AG04450 (cell line): ENCODE results near the gene THBS2. TPM values are rescaled to one million over a fixed set of nuclear protein-coding genes. Genes with fewer than 3 reads are reported as not detected.

Source experiments
- CTCF ChIA-PET: fragments of 300-600, 350-600 bp; formaldehyde crosslinking; extraction: SDS; loops from one replicate; lab custom pipeline; 2022; ENCODE audit warnings: antibody characterized with exemption, inconsistent platforms; lab: Charles Lee
- POLR2A ChIA-PET: fragments of 350-600 bp; formaldehyde crosslinking; extraction: SDS; loops from one replicate; lab custom pipeline; 2021; ENCODE audit warnings: antibody characterized with exemption, inconsistent platforms; lab: Yijun Ruan, JAX
- DNase-seq: peaks from one replicate; pipeline ENCODE4 v3.0.0-alpha.2; 2011; ENCODE audit warnings: low read depth, low spot score
- H3K27ac ChIP-seq: one replicate; pipeline ENCODE4 v1.5.1; 2012; ENCODE audit warnings: low read depth, low read length, control low read depth
- H3K27me3 ChIP-seq: one replicate; pipeline ENCODE4 v1.6.0; 2012; ENCODE audit warnings: low read length; ENCODE audit not compliant: control insufficient read depth, insufficient read depth
- H3K4me3 ChIP-seq: 2 replicates; pipeline ENCODE4 v1.5.1; 2011; ENCODE audit warnings: mild to moderate bottlenecking, low read depth, low read length, control low read depth
- H3K9me3 ChIP-seq: 2 replicates; pipeline ENCODE4 v1.5.1; 2012; ENCODE audit warnings: low read length; ENCODE audit not compliant: control insufficient read depth, insufficient read depth
- CTCF ChIP-seq: IDR thresholded peaks from 2 replicates; pipeline ENCODE4 v1.5.1; 2011; ENCODE audit warnings: low read depth, low read length, control low read depth, inconsistent platforms
- polyA plus RNA-seq: library from polyadenylated mRNA; depleted of rRNA; stranded (reverse); fragments of >200 nt; gene quantifications from 2 replicates; pipeline ENCODE4 v1.2.3, GENCODE V29; 2011

Gene THBS2
- polyA plus RNA-seq, 1 experiment = 95.8 TPM

DNA sequence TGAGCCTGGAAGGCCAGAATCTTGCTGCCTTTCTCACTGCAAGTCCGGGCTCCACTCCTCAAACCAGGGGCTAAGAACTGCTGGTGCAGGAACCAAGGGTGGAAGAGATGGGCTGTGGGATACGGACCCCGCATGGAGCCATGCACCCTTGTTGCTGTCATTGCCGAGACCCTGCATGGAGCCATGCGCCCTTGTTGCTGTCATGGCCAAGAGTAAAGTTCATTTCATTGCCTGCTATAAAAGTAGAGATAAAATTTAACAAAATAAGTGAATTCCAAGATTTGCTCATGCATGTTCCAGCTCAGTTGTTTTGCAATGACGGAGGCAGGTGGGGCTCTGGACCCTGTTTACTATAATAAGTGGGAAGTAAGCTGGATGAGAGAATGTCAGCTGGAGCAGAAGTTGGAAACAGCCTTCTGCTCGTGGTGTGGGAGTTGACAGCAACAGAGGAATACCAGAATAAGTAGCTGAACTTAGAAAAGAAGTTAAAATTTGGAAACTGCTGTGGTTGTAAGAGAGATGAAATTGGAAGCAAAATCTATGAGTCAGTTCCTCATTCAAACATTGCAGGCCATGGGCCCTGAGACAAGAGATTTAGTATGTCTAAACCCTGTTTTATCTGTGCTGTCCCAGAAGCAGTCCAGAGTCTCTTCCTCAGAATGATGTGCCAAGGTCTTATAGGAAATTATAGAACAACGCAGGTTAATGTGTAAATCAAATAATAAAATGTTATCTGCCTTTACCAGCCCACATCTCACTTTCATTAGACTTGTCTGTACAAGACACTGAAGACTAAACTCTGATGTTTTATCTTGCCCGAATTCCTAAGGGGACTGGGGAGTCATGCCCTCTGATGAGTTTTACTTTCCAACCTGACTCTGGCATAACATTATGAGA is 15.8 kb upstream of the THBS2 start:
- Histone ChIP-seq H3K4me3 (no peak overlapping the region), H3K27me3 (no peaks in the 10 kb centered on the region), H3K27ac (peak overlapping the region; percentile 48), H3K9me3 (peaks cover 9% of the 10 kb centered on the region; the same call in 1 of the 2 replicates)
- ChIA-PET POLR2A (no interaction called here), CTCF (no interaction called here)
- DNase-seq = peak; percentile 41
- TF ChIP-seq CTCF = no peak

DNA sequence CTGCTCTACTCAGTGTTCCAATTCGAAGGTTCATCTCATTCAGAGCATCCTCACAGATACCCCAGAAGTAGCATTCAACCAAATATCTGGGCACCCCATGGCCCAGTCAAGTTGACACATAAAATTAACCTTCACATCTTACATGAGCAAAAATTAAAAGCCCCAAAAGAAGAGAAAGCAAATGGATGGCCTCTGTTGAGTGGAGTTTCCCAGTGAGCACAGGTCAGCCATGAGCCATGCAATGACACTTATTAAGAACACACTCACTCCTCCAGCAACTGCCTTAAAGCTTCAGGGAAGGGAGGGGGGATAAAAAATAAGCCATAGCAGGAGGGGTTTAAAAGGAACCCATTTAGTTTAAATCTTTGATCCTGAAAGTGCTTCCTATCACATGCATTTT is 14.6 kb upstream of the THBS2 start:
- CTCF ChIA-PET = no interaction called here
- Histone ChIP-seq H3K27ac (no peak overlapping the region), H3K4me3 (no peak overlapping the region), H3K27me3 (no peaks in the 10 kb centered on the region), H3K9me3 (peaks cover 13% of the 10 kb centered on the region)
- DNase-seq = no peak
- TF ChIP-seq CTCF = no peak
- POLR2A ChIA-PET = no interaction called here

GRCh38 chr6:169266746-169267591 is 13.3 kb upstream of the THBS2 start:
- Histone ChIP-seq H3K4me3 (no peak overlapping the region), H3K27ac (no peak overlapping the region), H3K27me3 (no peaks in the 10 kb centered on the region), H3K9me3 (peaks cover 13% of the 10 kb centered on the region)
- ChIA-PET POLR2A (interaction anchor here (0.7 kb wide), 1 partner anchor 97 kb away, joined by 5 read pairs; no protein-coding TSS in a partner anchor), CTCF (no interaction called here)
- TF ChIP-seq CTCF = no peak
- no peak for DNase-seq

DNA sequence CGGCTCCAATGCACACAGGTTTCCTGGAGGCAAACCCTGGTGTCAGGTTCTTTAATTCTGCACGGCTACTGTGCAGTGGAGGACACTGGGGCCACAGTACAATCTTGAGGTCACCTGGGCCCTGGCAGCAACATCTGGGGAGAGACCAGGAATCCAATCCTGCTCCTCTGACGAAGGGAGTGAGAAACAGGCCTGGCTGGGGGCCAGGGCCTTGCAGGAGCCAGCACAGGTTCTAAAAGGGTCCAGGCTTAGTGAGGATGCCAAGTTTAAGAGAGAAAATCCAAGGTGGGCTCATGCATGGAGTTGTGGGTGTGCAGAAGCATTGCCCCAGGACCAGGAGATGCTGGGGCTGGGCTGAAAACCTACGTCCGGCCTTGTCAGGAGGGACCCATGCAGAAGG is 12.6 kb upstream of the THBS2 start:
- ChIA-PET POLR2A (no interaction called here), CTCF (no interaction called here)
- Histone ChIP-seq H3K4me3 (no peak overlapping the region), H3K9me3 (peaks cover 13% of the 10 kb centered on the region), H3K27me3 (no peaks in the 10 kb centered on the region), H3K27ac (no peak overlapping the region)
- TF ChIP-seq CTCF = no peak
- DNase-seq = no peak
